Measurements from ENCODE around the gene FAM199X. TPM values are rescaled to one million over a fixed set of nuclear protein-coding genes. Genes with fewer than 3 reads are reported as not detected.
A peak's percentile ranks its signal among the peaks of the same experiment; 100 is the strongest.

Gene FAM199X
- total and polyA plus RNA-seq, 8 donors: 16.5 to 29.3 (median 25.9) TPM

- intact Hi-C loops (cut with DNase I): no loop called here
- peak in 2 of 4 donors; percentile 3 to 49 for DNase-seq
- Histone ChIP-seq H3K4me3 (peak overlapping the region; percentile 57 to 70), H3K27ac (peak overlapping the region; percentile 71 to 87), H3K36me3 (no peaks in the 10 kb centered on the region), H3K9me3 (no peaks in the 10 kb centered on the region), H3K27me3 (no peaks in the 10 kb centered on the region), H3K4me1 (peaks cover 0 to 13% of the 10 kb centered on the region in 2 donors)
- ATAC-seq: no peak
- TF ChIP-seq CTCF (IDR thresholded peaks at IDR 0.05): no peak
Measured at GRCh38 chrX:104166735-104167436, 633 bp downstream of the FAM199X start.

GRCh38 chrX:104168127-104168526, 1.9 kb downstream of the FAM199X start:
- Histone ChIP-seq H3K4me1 (peaks cover 0 to 13% of the 10 kb centered on the region in 2 donors), H3K4me3 (peak overlapping the region in 1 of 2 donors; percentile 70), H3K36me3 (no peaks in the 10 kb centered on the region), H3K9me3 (no peaks in the 10 kb centered on the region), H3K27ac (no peak overlapping the region), H3K27me3 (no peaks in the 10 kb centered on the region)
- DNase-seq: no peak
- intact Hi-C loops (cut with DNase I): no loop called here
- ATAC-seq: no peak
- TF ChIP-seq CTCF (IDR thresholded peaks at IDR 0.05): no peak

- H3K4me3 ChIP-seq: no peak overlapping the region
- intact Hi-C loops (cut with DNase I): no loop called here
- DNase-seq: no peak
- no peak for ATAC-seq
- H3K4me1 ChIP-seq: peaks cover 0 to 13% of the 10 kb centered on the region in 2 donors
- H3K36me3 ChIP-seq: peaks cover 0 to 9% of the 10 kb centered on the region in 2 donors
- no peak overlapping the region for H3K27ac ChIP-seq
- TF ChIP-seq CTCF (IDR thresholded peaks at IDR 0.05): no peak
- no peaks in the 10 kb centered on the region for H3K27me3 ChIP-seq
- H3K9me3 ChIP-seq: no peaks in the 10 kb centered on the region
Measured at GRCh38 chrX:104172121-104172520, 5.9 kb downstream of the FAM199X start.

- Histone ChIP-seq H3K27ac (no peak overlapping the region), H3K36me3 (peaks cover 0 to 9% of the 10 kb centered on the region in 2 donors), H3K27me3 (no peaks in the 10 kb centered on the region), H3K4me1 (peaks cover 0 to 9% of the 10 kb centered on the region in 2 donors), H3K4me3 (no peak overlapping the region), H3K9me3 (no peaks in the 10 kb centered on the region)
- no peak for DNase-seq
- ATAC-seq: no peak
- intact Hi-C loops (cut with DNase I): no loop called here
- TF ChIP-seq CTCF (IDR thresholded peaks at IDR 0.05): no peak
Measured at GRCh38 chrX:104172788-104173187, 6.5 kb downstream of the FAM199X start.

- intact Hi-C loops (cut with DNase I): no loop called here
- ATAC-seq: no peak
Measured at GRCh38 chrX:104173841-104174240, 7.6 kb downstream of the FAM199X start.

More at GRCh38 chrX:104173841-104174240, 7.6 kb downstream of the FAM199X start:
- Histone ChIP-seq H3K4me3 (no peak overlapping the region), H3K27ac (no peak overlapping the region), H3K36me3 (peaks cover 0 to 9% of the 10 kb centered on the region in 2 donors), H3K4me1 (no peaks in the 10 kb centered on the region), H3K9me3 (no peaks in the 10 kb centered on the region), H3K27me3 (no peaks in the 10 kb centered on the region)
- DNase-seq: no peak
- no peak for TF ChIP-seq CTCF (IDR thresholded peaks at IDR 0.05)

All from left lung (tissue), 10 donors.